Measurements from ENCODE around the gene RASSF5. TPM values are rescaled to one million over a fixed set of nuclear protein-coding genes. Genes with fewer than 3 reads are reported as not detected.

The RASSF5 gene
- total and polyA plus RNA-seq, 9 of the 15 experiments (the other 6 are each of a cell fraction or from before 2014, with no cell fraction given): 6.1 to 41.0 (median 25.2) TPM

- TF ChIP-seq TFAM (CRISPR knock-in tag; conservative IDR thresholded peaks at IDR 0.05) (no peak), C11orf30 (IDR thresholded peaks at IDR 0.05; ENCODE audit: low read depth) (no peak; the same call in 1 of the 2 replicates), RFX1 (IDR thresholded peaks at IDR 0.05) (no peak), IFI16 (CRISPR knock-in tag; IDR thresholded peaks at IDR 0.05) (no peak), NCOR1 (IDR thresholded peaks at IDR 0.05) (peak; percentile 68), NCOA1 (IDR thresholded peaks at IDR 0.05; ENCODE audit: low read depth) (peak; percentile 35; the same call in 1 of the 2 replicates), ZBTB12 (CRISPR knock-in tag; IDR thresholded peaks at IDR 0.05) (0 out of 2 replicates have a peak, but pooled peaks have one; percentile 43), KDM5B (IDR thresholded peaks at IDR 0.05; ENCODE audit: insufficient replicate concordance, low read depth, low read length) (peak; percentile 75), ZNF830 (CRISPR knock-in tag; IDR thresholded peaks at IDR 0.05) (peak; percentile 73; the same call in 1 of the 2 replicates), EP400 (IDR thresholded peaks at IDR 0.05) (peak; percentile 38), PML (IDR thresholded peaks at IDR 0.05; ENCODE audit: low read length) (peak; percentile 28; the same call in 1 of the 2 replicates), TFAP4 (CRISPR knock-in tag; IDR thresholded peaks at IDR 0.05; ENCODE audit: borderline replicate concordance) (peak; percentile 72; the same call in 1 of the 2 replicates), ZBTB7A (IDR thresholded peaks at IDR 0.05; ENCODE audit: borderline replicate concordance, control insufficient read depth, low read depth, low read length) (peak; percentile 75; the same call in 1 of the 2 replicates), HNRNPLL (IDR thresholded peaks at IDR 0.05; ENCODE audit: low read depth, low read length, poor library complexity, severe bottlenecking) (peak; percentile 96), KDM1A (IDR thresholded peaks at IDR 0.05) (peak in 1 of 2 experiments; percentile 51; a peak in 1 of 4 replicates), ZNF143 (CRISPR knock-in tag; IDR thresholded peaks at IDR 0.05) (0 out of 2 replicates have a peak, but pooled peaks have one; percentile 49), TBP (optimal IDR thresholded peaks at IDR 0.05; ENCODE audit: low read depth, low read length) (peak; percentile 55)
- TF ChIP-seq, protein P1, sequence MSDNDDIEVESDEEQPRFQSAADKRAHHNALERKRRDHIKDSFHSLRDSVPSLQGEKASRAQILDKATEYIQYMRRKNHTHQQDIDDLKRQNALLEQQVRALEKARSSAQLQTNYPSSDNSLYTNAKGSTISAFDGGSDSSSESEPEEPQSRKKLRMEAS (CRISPR knock-in tag; IDR thresholded peaks at IDR 0.05): peak; percentile 68
- TF ChIP-seq, protein P2, sequence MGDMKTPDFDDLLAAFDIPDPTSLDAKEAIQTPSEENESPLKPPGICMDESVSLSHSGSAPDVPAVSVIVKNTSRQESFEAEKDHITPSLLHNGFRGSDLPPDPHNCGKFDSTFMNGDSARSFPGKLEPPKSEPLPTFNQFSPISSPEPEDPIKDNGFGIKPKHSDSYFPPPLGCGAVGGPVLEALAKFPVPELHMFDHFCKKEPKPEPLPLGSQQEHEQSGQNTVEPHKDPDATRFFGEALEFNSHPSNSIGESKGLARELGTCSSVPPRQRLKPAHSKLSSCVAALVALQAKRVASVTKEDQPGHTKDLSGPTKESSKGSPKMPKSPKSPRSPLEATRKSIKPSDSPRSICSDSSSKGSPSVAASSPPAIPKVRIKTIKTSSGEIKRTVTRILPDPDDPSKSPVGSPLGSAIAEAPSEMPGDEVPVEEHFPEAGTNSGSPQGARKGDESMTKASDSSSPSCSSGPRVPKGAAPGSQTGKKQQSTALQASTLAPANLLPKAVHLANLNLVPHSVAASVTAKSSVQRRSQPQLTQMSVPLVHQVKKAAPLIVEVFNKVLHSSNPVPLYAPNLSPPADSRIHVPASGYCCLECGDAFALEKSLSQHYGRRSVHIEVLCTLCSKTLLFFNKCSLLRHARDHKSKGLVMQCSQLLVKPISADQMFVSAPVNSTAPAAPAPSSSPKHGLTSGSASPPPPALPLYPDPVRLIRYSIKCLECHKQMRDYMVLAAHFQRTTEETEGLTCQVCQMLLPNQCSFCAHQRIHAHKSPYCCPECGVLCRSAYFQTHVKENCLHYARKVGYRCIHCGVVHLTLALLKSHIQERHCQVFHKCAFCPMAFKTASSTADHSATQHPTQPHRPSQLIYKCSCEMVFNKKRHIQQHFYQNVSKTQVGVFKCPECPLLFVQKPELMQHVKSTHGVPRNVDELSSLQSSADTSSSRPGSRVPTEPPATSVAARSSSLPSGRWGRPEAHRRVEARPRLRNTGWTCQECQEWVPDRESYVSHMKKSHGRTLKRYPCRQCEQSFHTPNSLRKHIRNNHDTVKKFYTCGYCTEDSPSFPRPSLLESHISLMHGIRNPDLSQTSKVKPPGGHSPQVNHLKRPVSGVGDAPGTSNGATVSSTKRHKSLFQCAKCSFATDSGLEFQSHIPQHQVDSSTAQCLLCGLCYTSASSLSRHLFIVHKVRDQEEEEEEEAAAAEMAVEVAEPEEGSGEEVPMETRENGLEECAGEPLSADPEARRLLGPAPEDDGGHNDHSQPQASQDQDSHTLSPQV (IDR thresholded peaks at IDR 0.05): 0 out of 2 replicates have a peak, but pooled peaks have one; percentile 51
These were observed 49.7 kb downstream of the RASSF5 start (continued) for GRCh38 chr1:206556750-206557635.

Data from K562 (cell line).